DND-41 (cell line): ENCODE measurements around the gene BTBD18.

ENCODE experiments used
- ATAC-seq: fragments of 200-7000 bp; cut with Tn5 transposase; 3 replicates; pipeline ENCODE4 v1.9.1; 2021; ENCODE audit warnings: low read depth; ENCODE audit not compliant: insufficient read depth
- DNase-seq: peaks from one replicate; pipeline ENCODE4 v3.0.0-alpha.2; 2020
- H2AFZ ChIP-seq: 2 replicates; pipeline ENCODE4 v1.6.0; 2012; ENCODE audit warnings: low read depth, low read length
- H3K27ac ChIP-seq: 2 replicates; pipeline ENCODE4 v1.5.1; 2012; ENCODE audit warnings: low read length, inconsistent platforms
- H3K27me3 ChIP-seq: fragments of 200-600 bp; sonication (generic); 2 replicates; pipeline ENCODE4 v1.6.0; 2012; ENCODE audit warnings: low read length, mild to moderate bottlenecking, inconsistent platforms; ENCODE audit not compliant: insufficient read depth, poor library complexity
- H3K36me3 ChIP-seq: 2 replicates; pipeline ENCODE4 v1.5.1; 2012; ENCODE audit warnings: low read length, inconsistent platforms; ENCODE audit not compliant: insufficient read depth
- H3K4me1 ChIP-seq: 2 replicates; pipeline ENCODE4 v1.5.1; 2012; ENCODE audit warnings: mild to moderate bottlenecking, low read length; ENCODE audit not compliant: insufficient read depth
- H3K4me2 ChIP-seq: 2 replicates; pipeline ENCODE4 v1.6.0; 2012; ENCODE audit warnings: mild to moderate bottlenecking, moderate library complexity, low read length, inconsistent platforms; ENCODE audit not compliant: insufficient read depth
- H3K4me3 ChIP-seq, 2 experiments: fragments of 200-600 bp in 1 of 2; shearing (Covaris generic) in 1 of 2; 2 replicates each; pipeline ENCODE4 v1.5.1; 2012 to 2016; ENCODE audit warnings: inconsistent platforms in 2 of 2, low read length in 2 of 2, mild to moderate bottlenecking in 2 of 2, low read depth in 1 of 2, moderate library complexity in 1 of 2
- H3K79me2 ChIP-seq: 2 replicates; pipeline ENCODE4 v1.6.0; 2012; ENCODE audit warnings: low read length, inconsistent platforms; ENCODE audit not compliant: insufficient read depth
- H3K9ac ChIP-seq: 2 replicates; pipeline ENCODE4 v1.6.0; 2012; ENCODE audit warnings: low read depth, mild to moderate bottlenecking, inconsistent platforms, low read length, moderate library complexity
- H3K9me3 ChIP-seq: 2 replicates; pipeline ENCODE4 v1.5.1; 2012; ENCODE audit warnings: low read length, moderate library complexity, mild to moderate bottlenecking, inconsistent platforms; ENCODE audit not compliant: insufficient read depth, severe bottlenecking
- H4K20me1 ChIP-seq: 2 replicates; pipeline ENCODE4 v1.6.0; 2012; ENCODE audit warnings: low read length; ENCODE audit not compliant: insufficient read depth
- EZH2 ChIP-seq: IDR thresholded peaks from 3 replicates; pipeline ENCODE4 v1.6.1; 2012; ENCODE audit warnings: borderline replicate concordance, low read depth, mild to moderate bottlenecking, moderate library complexity, low read length, inconsistent platforms; ENCODE audit not compliant: severe bottlenecking
- TF ChIP-seq, protein P1 (sequence below): IDR thresholded peaks from 2 replicates; pipeline ENCODE4 v1.5.1; 2012; ENCODE audit warnings: borderline replicate concordance, low read length, moderate library complexity, mild to moderate bottlenecking; ENCODE audit not compliant: poor library complexity, severe bottlenecking; ENCODE audit errors: extremely low read depth

Gene BTBD18

DNA sequence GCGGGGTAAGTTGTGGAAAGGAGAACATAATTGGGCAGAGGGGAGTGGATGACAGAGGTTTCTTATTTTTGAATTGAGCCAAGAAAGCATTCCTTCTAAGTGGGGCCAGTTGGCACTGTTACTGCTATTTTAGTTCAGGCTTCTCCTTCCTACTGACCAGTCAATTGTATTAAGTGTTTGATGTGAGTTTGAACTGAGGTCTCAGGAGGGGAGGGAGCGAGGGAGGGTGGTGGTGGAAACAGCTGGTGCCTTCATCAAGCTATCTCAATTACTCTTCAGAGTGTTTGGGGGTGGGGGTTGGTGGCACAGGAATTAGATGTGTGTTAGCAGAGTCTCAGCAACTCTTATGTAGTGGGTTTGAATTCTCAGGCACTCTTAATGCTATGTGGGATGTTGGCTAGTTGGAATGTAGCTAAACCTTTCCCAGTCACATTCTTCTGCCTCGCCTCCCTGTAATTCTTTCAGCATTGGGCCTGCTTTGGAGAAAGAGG, 24.5 kb upstream of the BTBD18 start:
- Histone ChIP-seq H2AFZ (no peak overlapping the region), H3K4me2 (no peak overlapping the region), H3K79me2 (peaks cover 36% of the 10 kb centered on the region; the same call in 1 of the 2 replicates), H3K36me3 (no peaks in the 10 kb centered on the region), H4K20me1 (no peaks in the 10 kb centered on the region), H3K9me3 (no peaks in the 10 kb centered on the region), H3K4me3 (no peak overlapping the region), H3K9ac (no peak overlapping the region), H3K27ac (no peak overlapping the region), H3K4me1 (peaks cover 34% of the 10 kb centered on the region), H3K27me3 (no peaks in the 10 kb centered on the region)
- TF ChIP-seq, protein P1, sequence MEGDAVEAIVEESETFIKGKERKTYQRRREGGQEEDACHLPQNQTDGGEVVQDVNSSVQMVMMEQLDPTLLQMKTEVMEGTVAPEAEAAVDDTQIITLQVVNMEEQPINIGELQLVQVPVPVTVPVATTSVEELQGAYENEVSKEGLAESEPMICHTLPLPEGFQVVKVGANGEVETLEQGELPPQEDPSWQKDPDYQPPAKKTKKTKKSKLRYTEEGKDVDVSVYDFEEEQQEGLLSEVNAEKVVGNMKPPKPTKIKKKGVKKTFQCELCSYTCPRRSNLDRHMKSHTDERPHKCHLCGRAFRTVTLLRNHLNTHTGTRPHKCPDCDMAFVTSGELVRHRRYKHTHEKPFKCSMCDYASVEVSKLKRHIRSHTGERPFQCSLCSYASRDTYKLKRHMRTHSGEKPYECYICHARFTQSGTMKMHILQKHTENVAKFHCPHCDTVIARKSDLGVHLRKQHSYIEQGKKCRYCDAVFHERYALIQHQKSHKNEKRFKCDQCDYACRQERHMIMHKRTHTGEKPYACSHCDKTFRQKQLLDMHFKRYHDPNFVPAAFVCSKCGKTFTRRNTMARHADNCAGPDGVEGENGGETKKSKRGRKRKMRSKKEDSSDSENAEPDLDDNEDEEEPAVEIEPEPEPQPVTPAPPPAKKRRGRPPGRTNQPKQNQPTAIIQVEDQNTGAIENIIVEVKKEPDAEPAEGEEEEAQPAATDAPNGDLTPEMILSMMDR: no peak
- no peak for TF ChIP-seq EZH2
- no peak for ATAC-seq
- no peak for DNase-seq

DNA sequence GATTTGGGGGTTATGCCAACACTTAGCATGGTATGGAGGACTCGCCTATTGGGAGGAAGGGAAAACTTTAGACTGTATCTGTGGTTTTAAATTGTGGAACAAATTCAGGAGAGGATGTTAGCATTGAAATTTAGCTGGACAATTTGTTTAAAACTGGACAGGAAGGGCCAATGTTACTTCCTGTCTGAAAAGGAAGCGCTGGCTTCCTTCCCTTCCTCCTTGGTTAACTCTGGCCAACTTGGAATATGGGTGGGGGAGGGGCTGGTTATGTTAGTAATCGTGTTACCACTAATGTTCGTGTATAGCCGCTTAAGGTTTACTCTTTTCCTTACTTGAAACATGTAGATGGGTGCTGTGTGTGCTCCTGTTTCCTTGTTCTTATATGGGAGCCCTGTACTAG, 23.9 kb upstream of the BTBD18 start:
- no peaks in the 10 kb centered on the region for H3K9me3 ChIP-seq
- peaks cover 34% of the 10 kb centered on the region for H3K4me1 ChIP-seq
- peaks cover 35% of the 10 kb centered on the region; the same call in 1 of the 2 replicates for H3K79me2 ChIP-seq
- H3K9ac ChIP-seq: no peak overlapping the region
- TF ChIP-seq, protein P1: no peak
- TF ChIP-seq EZH2: no peak
- H3K27me3 ChIP-seq: no peaks in the 10 kb centered on the region
- no peak overlapping the region for H2AFZ ChIP-seq
- H3K4me2 ChIP-seq: no peak overlapping the region
- no peak for DNase-seq
- no peaks in the 10 kb centered on the region for H4K20me1 ChIP-seq
- no peak for ATAC-seq
- no peak overlapping the region for H3K27ac ChIP-seq
- no peaks in the 10 kb centered on the region for H3K36me3 ChIP-seq
- H3K4me3 ChIP-seq: no peak overlapping the region

DNA sequence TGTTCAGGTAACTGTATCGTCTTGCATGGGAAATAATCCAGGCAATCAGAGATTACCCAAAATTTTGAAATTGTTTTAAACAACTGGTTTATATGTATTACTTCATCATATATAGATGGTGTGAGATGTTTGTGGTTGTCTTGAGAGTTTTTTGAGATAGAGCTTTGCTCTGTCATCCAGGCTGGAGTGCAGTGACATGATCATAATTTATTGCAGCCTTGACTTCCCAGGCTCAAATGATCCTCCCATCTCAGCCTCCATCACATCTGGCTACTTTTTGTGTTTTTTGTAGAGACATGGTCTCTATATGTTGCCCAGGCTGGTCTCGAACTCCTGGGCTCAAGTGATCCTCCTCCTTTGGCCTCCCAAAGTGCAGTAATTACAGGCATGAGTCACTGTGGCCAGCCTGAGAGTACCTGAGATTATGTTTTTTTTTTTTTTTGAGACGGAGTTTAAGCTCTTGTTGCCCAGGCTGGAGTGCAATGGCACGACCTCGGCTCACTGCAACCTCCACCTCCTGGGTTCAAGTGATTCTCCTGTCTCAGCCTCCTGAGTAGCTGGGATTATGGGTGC, 21.5 kb upstream of the BTBD18 start:
- Histone ChIP-seq H3K36me3 (no peaks in the 10 kb centered on the region), H3K4me3 (no peak overlapping the region), H3K27me3 (no peaks in the 10 kb centered on the region), H3K9ac (no peak overlapping the region), H3K79me2 (peaks cover 38% of the 10 kb centered on the region; the same call in 1 of the 2 replicates), H3K27ac (no peak overlapping the region), H2AFZ (no peak overlapping the region), H3K4me2 (no peak overlapping the region), H3K9me3 (no peaks in the 10 kb centered on the region), H4K20me1 (no peaks in the 10 kb centered on the region), H3K4me1 (peaks cover 18% of the 10 kb centered on the region)
- DNase-seq (no peak), ATAC-seq (no peak)
- TF ChIP-seq EZH2: no peak

DNA sequence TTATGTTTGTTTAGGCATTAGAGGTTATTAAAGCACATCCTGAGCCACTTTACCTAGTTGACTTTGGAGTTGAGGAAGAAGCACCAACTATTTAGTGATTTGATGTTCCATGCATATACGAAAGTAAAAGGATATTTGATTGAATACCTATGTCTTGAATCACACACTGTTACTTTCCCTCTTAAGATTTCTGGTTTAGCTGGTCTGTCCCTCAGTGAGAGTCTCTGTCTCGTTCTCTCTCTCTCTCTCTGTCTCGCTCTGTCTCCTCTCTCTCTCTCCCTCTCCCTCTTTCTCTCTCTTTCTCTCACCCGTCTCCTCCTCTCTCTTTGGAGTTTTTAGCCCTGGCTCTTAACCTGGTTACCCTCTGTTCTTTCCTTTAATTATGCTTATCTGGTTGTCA, 20.9 kb upstream of the BTBD18 start:
- Histone ChIP-seq H3K4me1 (peaks cover 12% of the 10 kb centered on the region), H4K20me1 (no peaks in the 10 kb centered on the region), H3K4me3 (no peak overlapping the region), H3K27ac (no peak overlapping the region), H3K9ac (no peak overlapping the region), H3K27me3 (no peaks in the 10 kb centered on the region), H3K36me3 (no peaks in the 10 kb centered on the region), H3K79me2 (peaks cover 33% of the 10 kb centered on the region; the same call in 1 of the 2 replicates), H3K9me3 (no peaks in the 10 kb centered on the region), H2AFZ (no peak overlapping the region), H3K4me2 (no peak overlapping the region)
- no peak for TF ChIP-seq EZH2
- TF ChIP-seq, protein P1: no peak
- ATAC-seq (no peak), DNase-seq (no peak)
